ENCODE measurements around the gene BLMH.
"Not testable (repeated sequence)": the region's sequence is repeated elsewhere in the genome, so short reads cannot be mapped to it uniquely, and the experiment has no call there.

The BLMH gene

GRCh38 chr17:30244853-30245385 is 46.8 kb downstream of the BLMH start:
- no peak for DNase-seq

- no peak for DNase-seq
These were observed 48.2 kb downstream of the BLMH start for GRCh38 chr17:30243568-30243967.

GRCh38 chr17:30243002-30243401 is 48.7 kb downstream of the BLMH start:
- DNase-seq: no peak

DNA sequence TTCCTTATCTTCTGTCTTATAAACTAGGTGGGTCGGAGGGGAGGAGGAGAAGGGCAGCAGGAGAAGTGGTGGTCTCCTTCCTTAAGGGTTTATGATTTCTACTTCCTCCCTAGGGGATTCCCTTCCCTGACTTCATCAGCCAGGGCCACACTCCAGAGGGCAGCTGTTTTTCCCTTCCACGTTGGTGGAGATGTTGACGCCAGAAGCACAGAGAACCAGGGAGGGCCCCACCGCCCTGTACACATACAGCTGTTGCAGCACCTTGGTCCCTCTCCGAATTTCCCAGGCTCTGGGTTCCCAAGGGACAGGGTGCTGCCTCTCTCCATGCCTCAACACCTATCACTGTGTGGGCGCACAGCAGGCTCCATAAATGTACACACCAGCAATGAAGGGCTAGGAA is 50.7 kb downstream of the BLMH start:
- no peak for DNase-seq

GRCh38 chr17:30240177-30240576 is 51.6 kb downstream of the BLMH start:
- no peak for DNase-seq

DNA sequence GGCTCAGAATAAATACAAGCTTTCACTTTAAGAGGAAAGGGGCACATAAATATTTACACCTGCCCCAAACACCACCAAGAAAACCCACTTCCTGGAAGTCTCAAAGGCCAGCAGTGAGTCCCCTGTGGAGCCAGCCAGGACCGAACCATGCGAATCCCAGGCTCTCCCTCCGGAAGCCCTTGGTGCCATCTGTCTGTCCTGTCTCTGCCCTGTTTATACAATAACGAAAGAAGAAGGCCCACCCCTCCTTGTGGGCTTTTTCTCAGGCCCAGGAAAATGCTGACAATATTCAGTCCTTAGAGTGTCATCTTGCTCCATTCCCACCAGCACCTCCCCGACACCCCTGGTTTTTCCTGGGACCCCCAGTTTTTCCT is 52.7 kb downstream of the BLMH start:
- DNase-seq: no peak

GRCh38 chr17:30238387-30239088 is 53.2 kb downstream of the BLMH start:
- no peak for DNase-seq

- no peak for DNase-seq
These were observed 53.8 kb downstream of the BLMH start for GRCh38 chr17:30238003-30238344.

DNA sequence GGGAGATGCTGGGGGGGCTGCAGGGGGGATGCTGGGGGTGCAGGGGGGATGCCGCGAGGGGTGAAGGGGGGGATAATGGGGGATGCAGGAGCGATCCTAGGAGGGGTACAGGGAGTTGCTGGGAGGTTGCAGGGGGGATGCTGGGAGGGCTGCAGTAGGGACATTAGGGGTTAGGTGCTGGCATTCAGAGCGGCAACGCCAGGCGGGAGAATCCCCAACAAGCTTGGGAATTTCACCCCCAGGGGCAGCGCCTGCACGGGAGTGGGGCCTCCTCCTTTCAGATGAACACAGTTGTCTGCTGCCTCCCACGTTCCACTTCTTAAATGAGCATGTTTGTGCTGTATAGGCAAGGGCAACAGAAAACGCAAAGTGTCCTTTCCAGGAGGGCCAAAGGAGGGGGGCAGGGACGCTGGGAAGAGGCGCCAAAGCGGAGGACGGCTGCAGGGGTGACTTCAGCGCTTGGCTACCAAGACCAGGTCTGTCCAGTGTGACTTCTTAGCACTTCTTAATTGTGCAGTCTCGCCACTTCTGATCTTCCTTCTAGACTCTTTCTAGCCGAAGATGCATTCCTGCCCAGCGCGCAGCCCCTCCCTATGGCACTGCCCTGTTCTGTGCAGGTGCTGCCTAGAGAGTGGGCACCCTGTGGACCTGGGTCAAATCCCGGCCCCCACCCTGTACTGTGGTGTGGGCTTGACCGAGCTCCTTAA is 54.3 kb downstream of the BLMH start:
- DNase-seq: no peak

- no peak for DNase-seq
These were observed 55.0 kb downstream of the BLMH start for GRCh38 chr17:30236766-30237165.

DNA sequence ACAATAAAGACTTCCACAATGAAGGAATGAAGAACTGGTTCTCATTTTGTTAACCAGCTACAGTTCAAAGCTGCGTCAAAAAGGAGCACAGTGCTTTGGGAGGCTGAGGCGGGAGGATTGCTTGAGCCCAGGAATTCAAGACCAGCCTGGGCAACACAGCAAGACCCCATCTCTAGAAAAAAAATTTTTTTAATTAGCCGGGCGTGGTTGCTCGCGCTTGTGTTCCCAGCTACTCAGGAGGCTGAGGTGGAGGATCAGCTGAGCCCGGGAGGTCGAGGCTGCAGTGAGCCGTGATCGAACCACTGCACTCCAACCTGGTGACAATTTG is 55.5 kb downstream of the BLMH start:
- no peak for DNase-seq

GRCh38 chr17:30235386-30236296 is 56.1 kb downstream of the BLMH start, which contains the start of gene SLC6A4:
Gene SLC6A4, minus strand, starts transcription at chr17:30235697. Its CDS starts 13,739 bp downstream, at chr17:30221958.
- no peak for DNase-seq

GRCh38 chr17:30234964-30235363 is 56.8 kb downstream of the BLMH start:
- no peak for DNase-seq

DNA sequence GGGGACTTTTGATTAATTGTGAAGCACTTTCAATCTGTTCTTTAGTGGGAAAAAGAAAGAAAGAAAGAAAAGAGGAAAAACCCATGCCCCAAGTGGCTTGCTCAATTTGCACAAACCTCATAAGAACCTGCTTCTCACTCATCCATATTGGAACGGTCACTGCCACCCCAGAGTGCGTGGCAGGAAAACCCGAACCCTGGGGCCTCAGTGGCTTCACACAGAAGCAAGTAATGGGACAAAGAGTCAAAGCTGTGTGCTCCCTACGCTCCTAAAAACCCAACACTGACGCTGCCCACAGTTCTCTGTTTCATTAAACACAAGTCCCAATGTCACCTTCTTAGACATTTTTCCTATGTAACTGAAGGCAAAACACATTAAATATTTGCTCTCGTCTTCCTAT is 57.4 kb downstream of the BLMH start:
- no peak for DNase-seq

DNA sequence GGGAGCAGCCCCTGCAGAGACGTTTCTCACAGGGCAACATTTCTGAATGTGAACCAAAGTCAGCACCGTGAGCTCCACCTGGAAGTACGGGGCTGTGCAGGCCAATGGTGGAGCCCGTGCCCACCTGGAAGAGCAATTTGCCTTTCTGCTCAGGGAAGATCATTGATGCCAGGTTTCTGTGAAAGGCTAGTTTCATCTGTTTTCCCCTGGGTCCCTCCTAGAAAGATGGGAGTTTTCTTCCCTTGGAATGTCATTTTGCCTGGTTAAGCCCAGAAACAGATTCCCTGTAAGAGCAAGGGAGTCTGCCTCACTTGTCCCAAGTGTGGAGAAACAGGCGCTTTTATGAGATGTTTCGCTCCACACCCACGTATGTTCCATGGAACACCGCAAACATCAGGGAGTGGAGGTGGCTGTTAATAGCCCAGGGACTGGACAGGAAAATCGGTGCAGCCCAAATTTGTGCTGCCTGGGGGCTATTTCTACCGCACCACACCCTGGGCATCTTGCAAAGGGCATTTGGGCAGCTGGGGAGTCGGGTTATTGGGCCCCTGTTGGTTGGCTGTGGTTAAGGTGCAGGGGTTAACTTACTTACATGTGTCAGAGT is 58.8 kb downstream of the BLMH start:
- DNase-seq: no peak

DNA sequence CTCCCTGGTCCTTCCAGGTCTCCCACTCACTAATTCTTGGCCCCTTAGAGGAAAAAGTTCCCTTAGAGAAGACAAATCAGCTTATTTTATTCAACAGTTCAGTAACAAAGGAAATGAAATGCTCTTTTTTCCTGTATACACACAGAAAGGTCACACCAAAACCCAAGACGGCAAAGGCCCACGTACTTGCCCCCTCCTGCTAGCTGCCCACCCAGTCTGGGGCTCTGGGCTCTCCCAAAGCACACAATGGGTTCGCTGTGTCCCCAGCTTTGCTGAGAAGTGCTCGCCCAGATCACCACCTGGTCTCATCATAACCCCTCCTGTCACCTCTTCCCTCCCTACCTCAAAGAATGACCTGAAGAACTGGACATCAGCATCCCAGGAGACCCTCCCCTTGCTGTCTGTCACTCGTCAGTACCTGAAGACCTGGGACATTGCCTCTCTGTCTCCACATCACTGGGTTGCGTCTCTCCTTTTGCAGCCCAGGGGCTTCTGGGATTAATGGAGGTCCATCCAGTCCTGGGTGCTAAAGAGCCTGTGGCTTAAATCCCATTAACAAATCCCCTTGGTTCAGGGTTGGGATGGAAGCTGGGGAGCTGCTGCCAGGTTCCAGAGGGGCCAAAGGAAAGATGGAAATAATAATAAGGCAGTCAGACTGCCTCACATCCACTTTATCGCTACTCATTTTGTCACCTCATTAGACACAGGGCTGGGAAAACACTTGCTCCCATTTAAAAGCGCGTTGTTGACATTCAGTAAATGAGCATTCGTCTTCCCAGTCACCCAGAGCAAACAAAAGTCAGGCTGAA is 59.5 kb downstream of the BLMH start:
- no peak for DNase-seq

DNA sequence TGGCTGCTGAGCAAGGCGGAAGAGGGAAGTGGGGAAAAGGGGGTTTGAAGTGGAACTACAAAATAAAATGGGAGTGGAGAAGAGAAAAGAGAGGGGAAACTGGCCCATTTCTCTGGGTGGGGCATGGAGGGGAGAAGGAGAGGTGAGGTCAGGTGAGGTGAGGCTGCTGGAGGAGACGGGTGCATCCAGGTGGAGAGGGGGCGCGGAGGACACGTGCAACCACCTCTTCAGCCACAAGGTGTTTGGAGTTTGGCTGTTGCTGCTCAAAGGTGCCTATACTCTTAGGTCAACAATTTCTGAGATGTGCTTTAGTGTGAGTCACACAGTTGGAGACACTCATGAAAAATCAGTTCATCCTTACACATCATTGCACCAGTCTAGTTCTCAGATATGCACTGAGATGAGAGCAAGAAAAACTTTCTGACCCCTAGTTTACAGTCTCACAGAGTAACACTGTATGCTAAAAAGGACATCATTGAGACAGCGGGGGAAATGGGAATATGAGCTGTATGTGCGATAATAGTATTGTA is 61.1 kb downstream of the BLMH start:
- no peak for DNase-seq

GRCh38 chr17:30230009-30230408 is 61.7 kb downstream of the BLMH start:
- not testable (repeated sequence) for DNase-seq

DNA sequence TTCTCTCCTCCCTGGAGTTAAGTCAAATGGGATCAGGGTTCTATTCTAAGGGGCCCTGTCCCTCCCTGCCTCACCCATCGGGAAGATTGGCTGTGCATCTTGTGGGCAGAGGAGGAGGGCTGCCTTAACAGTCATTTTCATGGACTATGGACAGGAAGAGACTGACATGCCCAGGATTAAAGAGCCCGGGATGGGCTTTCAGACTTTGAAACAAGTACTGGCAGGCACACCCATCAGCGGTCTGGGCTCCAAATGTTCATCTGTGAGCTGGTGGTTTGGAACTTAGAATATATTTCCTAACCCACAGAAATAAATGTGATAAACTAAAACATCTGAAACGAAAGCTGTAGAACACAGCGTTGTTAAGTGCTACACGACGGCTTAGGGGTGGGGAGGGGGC is 62.7 kb downstream of the BLMH start:
- no peak for DNase-seq

GRCh38 chr17:30228011-30228410 is 63.7 kb downstream of the BLMH start:
- no peak for DNase-seq

DNA sequence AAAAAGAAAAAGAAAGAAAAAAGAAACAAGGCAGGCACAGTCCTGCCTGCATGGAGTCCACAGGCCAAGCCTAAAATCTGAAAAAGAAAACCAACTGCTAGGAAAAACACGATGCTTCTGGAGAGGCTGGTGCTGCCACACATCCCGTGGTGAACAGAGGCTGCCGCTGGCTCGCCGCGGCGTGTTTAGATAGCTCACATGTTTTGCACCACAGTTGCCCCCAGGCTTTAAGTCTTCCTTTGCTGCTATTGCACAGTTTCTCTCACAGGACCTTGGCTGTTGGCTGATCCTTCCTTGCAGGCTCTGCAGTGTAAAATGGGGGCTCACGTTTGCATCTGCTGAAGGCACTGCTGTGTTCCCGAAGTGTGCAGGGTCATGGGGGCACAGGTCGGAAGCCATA is 64.9 kb downstream of the BLMH start:
- peak; percentile 19 for DNase-seq

Data from amniotic stem cell (primary cell).